Measurements from ENCODE around the gene PPM1E. TPM values are rescaled to one million over a fixed set of nuclear protein-coding genes. Genes with fewer than 3 reads are reported as not detected.
"Not testable (repeated sequence)": the region's sequence is repeated elsewhere in the genome, so short reads cannot be mapped to it uniquely, and the experiment has no call there.

The PPM1E gene
- total RNA-seq, 4 donors from 2014 or later: 0.14 TPM; not detected in 3

GRCh38 chr17:58831780-58832179 lies 76.1 kb downstream of the PPM1E start:
- no peak for DNase-seq
- Histone ChIP-seq H3K27me3 (no peaks in the 10 kb centered on the region), H3K9me3 (peaks cover 0 to 6% of the 10 kb centered on the region in 2 donors), H3K27ac (no peak overlapping the region), H3K4me1 (peaks cover 0 to 16% (median 10%) of the 10 kb centered on the region in 4 donors), H3K36me3 (no peaks in the 10 kb centered on the region), H3K4me3 (no peak overlapping the region)
- intact Hi-C loops (cut with DNase I; ENCODE audit: low total_unique reads): no loop called here
- 90 to 100% methylated on average over 1 of the region's 1 CpG for WGBS, 2 donors (ENCODE audit: low coverage in 1 of 2)
- in situ Hi-C loops (cut with MboI; ENCODE audit: low pct_ligation_motif_present in 1 of 4, low pct_unique_long_range_greater_than_20kb in 1 of 4, low sequenced_read_pairs in 3 of 4): no loop called here
- TF ChIP-seq POLR2AphosphoS5 (IDR thresholded peaks at IDR 0.05): no peak

- no peak for TF ChIP-seq POLR2A (IDR thresholded peaks at IDR 0.05)
- Histone ChIP-seq H3K9me3 (peaks cover 0 to 6% of the 10 kb centered on the region in 2 donors), H3K36me3 (no peaks in the 10 kb centered on the region), H3K27ac (no peak overlapping the region), H3K4me1 (peaks cover 0 to 16% (median 10%) of the 10 kb centered on the region in 4 donors), H3K27me3 (no peaks in the 10 kb centered on the region), H3K4me3 (no peak overlapping the region)
- DNase-seq: no peak
- in situ Hi-C loops (cut with MboI; ENCODE audit: low pct_ligation_motif_present in 1 of 4, low pct_unique_long_range_greater_than_20kb in 1 of 4, low sequenced_read_pairs in 3 of 4): no loop called here
- WGBS, 2 donors (ENCODE audit: low coverage in 1 of 2): 84 to 85% methylated on average over 3 of the region's 3 CpGs
- intact Hi-C loops (cut with DNase I; ENCODE audit: low total_unique reads): no loop called here
These were observed 76.9 kb downstream of the PPM1E start for GRCh38 chr17:58832514-58832913.

- WGBS, 2 donors (ENCODE audit: low coverage in 1 of 2): 84 to 87% methylated on average over 5 of the region's 5 CpGs
- peaks cover 0 to 3% (median 0%) of the 10 kb centered on the region in 4 donors for H3K4me1 ChIP-seq
These were observed 82.0 kb downstream of the PPM1E start for GRCh38 chr17:58837699-58838098.

GRCh38 chr17:58840820-58841612 lies 85.4 kb downstream of the PPM1E start:
- Histone ChIP-seq H3K36me3 (no peaks in the 10 kb centered on the region), H3K4me3 (no peak overlapping the region), H3K4me1 (peaks cover 0 to 3% (median 0%) of the 10 kb centered on the region in 4 donors), H3K9me3 (no peaks in the 10 kb centered on the region), H3K27ac (no peak overlapping the region), H3K27me3 (no peaks in the 10 kb centered on the region)
- in situ Hi-C loops (cut with MboI; ENCODE audit: low pct_ligation_motif_present in 1 of 4, low pct_unique_long_range_greater_than_20kb in 1 of 4, low sequenced_read_pairs in 3 of 4): no loop called here
- no peak for DNase-seq
- TF ChIP-seq CTCF (IDR thresholded peaks at IDR 0.05) (no peak), EP300 (IDR thresholded peaks at IDR 0.05; ENCODE audit: low read depth) (no peak), POLR2AphosphoS5 (IDR thresholded peaks at IDR 0.05) (no peak), POLR2A (IDR thresholded peaks at IDR 0.05) (no peak)
- 26 to 37% methylated on average over 4 of the region's 4 CpGs for WGBS, 2 donors (ENCODE audit: low coverage in 1 of 2)
- intact Hi-C loops (cut with DNase I; ENCODE audit: low total_unique reads): no loop called here

More at GRCh38 chr17:58837699-58838098, 82.0 kb downstream of the PPM1E start:
- in situ Hi-C loops (cut with MboI; ENCODE audit: low pct_ligation_motif_present in 1 of 4, low pct_unique_long_range_greater_than_20kb in 1 of 4, low sequenced_read_pairs in 3 of 4): no loop called here
- Histone ChIP-seq H3K27me3 (no peaks in the 10 kb centered on the region), H3K36me3 (no peaks in the 10 kb centered on the region), H3K27ac (no peak overlapping the region), H3K9me3 (no peaks in the 10 kb centered on the region), H3K4me3 (no peak overlapping the region)
- TF ChIP-seq CTCF (IDR thresholded peaks at IDR 0.05): no peak
- no peak for TF ChIP-seq POLR2AphosphoS5 (IDR thresholded peaks at IDR 0.05)
- TF ChIP-seq EP300 (IDR thresholded peaks at IDR 0.05; ENCODE audit: low read depth): no peak
- TF ChIP-seq POLR2A (IDR thresholded peaks at IDR 0.05): no peak
- intact Hi-C loops (cut with DNase I; ENCODE audit: low total_unique reads): no loop called here
- no peak for DNase-seq

- H3K27ac ChIP-seq; DNase-seq; H3K27me3 ChIP-seq; H3K36me3 ChIP-seq; H3K9me3 ChIP-seq; intact Hi-C loops (cut with DNase I; ENCODE audit: low total_unique reads); in situ Hi-C loops (cut with MboI; ENCODE audit: low pct_ligation_motif_present in 1 of 4, low pct_unique_long_range_greater_than_20kb in 1 of 4, low sequenced_read_pairs in 3 of 4); H3K4me1 ChIP-seq; H3K4me3 ChIP-seq: not testable (repeated sequence)
- 57 to 78% methylated on average over 1 to 3 of the region's 3 CpGs for WGBS, 2 donors (ENCODE audit: low coverage in 1 of 2)
These were observed 90.8 kb downstream of the PPM1E start for GRCh38 chr17:58846413-58846812.

- H3K4me3 ChIP-seq; DNase-seq; in situ Hi-C loops (cut with MboI; ENCODE audit: low pct_ligation_motif_present in 1 of 4, low pct_unique_long_range_greater_than_20kb in 1 of 4, low sequenced_read_pairs in 3 of 4); H3K27me3 ChIP-seq; H3K27ac ChIP-seq; H3K4me1 ChIP-seq; H3K36me3 ChIP-seq; intact Hi-C loops (cut with DNase I; ENCODE audit: low total_unique reads); H3K9me3 ChIP-seq: not testable (repeated sequence)
- WGBS, 2 donors (ENCODE audit: low coverage in 1 of 2): 92 to 95% methylated on average over 2 of the region's 2 CpGs
These were observed 94.5 kb downstream of the PPM1E start for GRCh38 chr17:58850106-58850505.

Measured in transverse colon (tissue), 4 donors.